ENCODE results near the gene APEH. TPM values are rescaled to one million over a fixed set of nuclear protein-coding genes. Genes with fewer than 3 reads are reported as not detected.

Gene APEH
- total and polyA plus RNA-seq, 9 of the 15 experiments (the other 6 are each of a cell fraction or from before 2014, with no cell fraction given), result 70.9 to 177 (median 117) TPM

- TF ChIP-seq, protein P1, sequence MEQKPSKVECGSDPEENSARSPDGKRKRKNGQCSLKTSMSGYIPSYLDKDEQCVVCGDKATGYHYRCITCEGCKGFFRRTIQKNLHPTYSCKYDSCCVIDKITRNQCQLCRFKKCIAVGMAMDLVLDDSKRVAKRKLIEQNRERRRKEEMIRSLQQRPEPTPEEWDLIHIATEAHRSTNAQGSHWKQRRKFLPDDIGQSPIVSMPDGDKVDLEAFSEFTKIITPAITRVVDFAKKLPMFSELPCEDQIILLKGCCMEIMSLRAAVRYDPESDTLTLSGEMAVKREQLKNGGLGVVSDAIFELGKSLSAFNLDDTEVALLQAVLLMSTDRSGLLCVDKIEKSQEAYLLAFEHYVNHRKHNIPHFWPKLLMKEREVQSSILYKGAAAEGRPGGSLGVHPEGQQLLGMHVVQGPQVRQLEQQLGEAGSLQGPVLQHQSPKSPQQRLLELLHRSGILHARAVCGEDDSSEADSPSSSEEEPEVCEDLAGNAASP (IDR thresholded peaks at IDR 0.05), result no peak
- TF ChIP-seq POLR2G (IDR thresholded peaks at IDR 0.05; ENCODE audit: low read depth, low read length), result peak; percentile 74; the same call in 1 of the 2 replicates
- TF ChIP-seq KLF1 (tag; IDR thresholded peaks at IDR 0.05), result no peak
Observed at GRCh38 chr3:49721896-49722781, 48.0 kb downstream of the APEH start (continued).

DNA sequence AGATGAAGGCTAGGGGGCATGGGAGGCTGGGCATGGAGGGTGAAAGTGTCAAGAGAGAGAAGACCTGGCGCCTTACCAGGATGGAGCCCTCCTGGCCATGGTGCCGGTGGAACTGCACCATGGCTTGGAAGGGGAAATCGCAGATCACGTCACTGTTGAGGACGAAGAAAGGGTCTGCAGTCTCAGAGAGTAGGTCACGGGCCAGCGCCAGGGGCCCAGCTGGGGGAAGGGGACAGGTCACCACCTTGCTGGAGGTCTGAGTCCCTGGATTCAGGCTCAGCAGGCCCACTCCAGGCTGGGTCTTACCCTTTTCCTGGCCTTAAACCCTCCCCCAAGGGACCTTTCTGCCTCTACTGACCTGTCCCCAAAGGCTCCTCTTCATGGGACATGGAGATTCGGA is 48.7 kb downstream of the APEH start:
- 52% methylated on average over 5 of the region's 8 CpGs for WGBS (ENCODE audit: insufficient coverage, low coverage, missing lambda C conversion rate)
- POLR2A ChIA-PET, result interaction anchor here (0.7 kb wide), 1 partner anchor 8 kb away, joined by 3 read pairs; no protein-coding TSS in a partner anchor
- peaks cover 67% of the 10 kb centered on the region; the same call in 2 of the 3 replicates for H3K36me3 ChIP-seq (ENCODE audit: control insufficient read depth, insufficient read depth, low read length)
- in situ Hi-C loops (cut with MboI), result no loop called here
- H3K9me3 ChIP-seq (replicated peaks; ENCODE audit: control insufficient read depth, insufficient read depth, low read depth, low read length), result no peaks in the 10 kb centered on the region
- peak overlapping the region; percentile 93 for H3K4me2 ChIP-seq (ENCODE audit: insufficient read depth, low read length)
- H3K27me3 ChIP-seq (ENCODE audit: control insufficient read depth in 2 of 2, insufficient read depth in 2 of 2, low read length in 2 of 2), result no peaks in the 10 kb centered on the region
- intact Hi-C loops (cut with micrococcal nuclease), result loop anchor here (5.0 kb wide), 1 partner anchor 114 kb away; no protein-coding TSS in a partner anchor
- peak overlapping the region; percentile 90; the same call in 2 of the 3 replicates for H3K27ac ChIP-seq (ENCODE audit: extremely low read depth, low read depth, low read length)
- no peak overlapping the region for H2AFZ ChIP-seq (ENCODE audit: low read depth, low read length)
- H3K9ac ChIP-seq (ENCODE audit: insufficient read depth in 1 of 2, low read depth in 2 of 2, low read length in 2 of 2), result peak overlapping the region; percentile 95 to 100
- peaks cover 2 to 41% of the 10 kb centered on the region in 2 experiments; a peak in 4 of 5 replicates for H3K4me1 ChIP-seq (replicated peaks in 1 of 2; ENCODE audit: control insufficient read depth in 2 of 2, insufficient read depth in 2 of 2, low read length in 2 of 2)
- BruUV-seq (replicated peaks), result no TSS peak
- no peak for TF ChIP-seq ZBTB8A (IDR thresholded peaks at IDR 0.05; ENCODE audit: partially characterized antibody)
- TF ChIP-seq ATF2 (CRISPR knock-in tag; IDR thresholded peaks at IDR 0.05), result no peak
- TF ChIP-seq ZNF583 (CRISPR knock-in tag; IDR thresholded peaks at IDR 0.05), result no peak
- TF ChIP-seq TEAD1 (CRISPR knock-in tag; IDR thresholded peaks at IDR 0.05), result no peak
- no peak for TF ChIP-seq KLF6 (CRISPR knock-in tag; IDR thresholded peaks at IDR 0.05; ENCODE audit: borderline replicate concordance)
- TF ChIP-seq ZNF830 (CRISPR knock-in tag; IDR thresholded peaks at IDR 0.05), result no peak
- TF ChIP-seq SRSF7 (optimal IDR thresholded peaks at IDR 0.05; ENCODE audit: low read depth, low read length), result no peak
- TF ChIP-seq, protein P2, sequence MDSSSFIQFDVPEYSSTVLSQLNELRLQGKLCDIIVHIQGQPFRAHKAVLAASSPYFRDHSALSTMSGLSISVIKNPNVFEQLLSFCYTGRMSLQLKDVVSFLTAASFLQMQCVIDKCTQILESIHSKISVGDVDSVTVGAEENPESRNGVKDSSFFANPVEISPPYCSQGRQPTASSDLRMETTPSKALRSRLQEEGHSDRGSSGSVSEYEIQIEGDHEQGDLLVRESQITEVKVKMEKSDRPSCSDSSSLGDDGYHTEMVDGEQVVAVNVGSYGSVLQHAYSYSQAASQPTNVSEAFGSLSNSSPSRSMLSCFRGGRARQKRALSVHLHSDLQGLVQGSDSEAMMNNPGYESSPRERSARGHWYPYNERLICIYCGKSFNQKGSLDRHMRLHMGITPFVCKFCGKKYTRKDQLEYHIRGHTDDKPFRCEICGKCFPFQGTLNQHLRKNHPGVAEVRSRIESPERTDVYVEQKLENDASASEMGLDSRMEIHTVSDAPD (CRISPR knock-in tag; IDR thresholded peaks at IDR 0.05), result no peak
- H3K4me3 ChIP-seq, result peak overlapping the region; percentile 99
- no peak for DNase-seq (ENCODE audit: extremely low read depth in 1 of 4, low spot score in 3 of 4)
- H3K9me1 ChIP-seq (ENCODE audit: control insufficient read depth, insufficient read depth, low read length), result no peaks in the 10 kb centered on the region
- CTCF ChIA-PET (ENCODE audit: low intra/inter-chr PET ratio), result no interaction called here
- peaks cover 12% of the 10 kb centered on the region for H3K79me2 ChIP-seq (ENCODE audit: control insufficient read depth, insufficient read depth, low read length)
- 0 out of 2 replicates have a peak, but pooled peaks cover 3% of the 10 kb centered on the region for H4K20me1 ChIP-seq (replicated peaks; ENCODE audit: control insufficient read depth, insufficient read depth, low read length)
- no peak for FAIRE-seq
- ATAC-seq, result no peak
